ENCODE results near the gene HCFC1R1. TPM values are rescaled to one million over a fixed set of nuclear protein-coding genes. Genes with fewer than 3 reads are reported as not detected.

HCFC1R1 gene
- total RNA-seq, 3 donors from 2014 or later (not counting 1 experiment from before 2014, with no cell fraction given), result 15.4 to 21.8 (median 16.0) TPM

GRCh38 chr16:3014971-3015370 is 8.8 kb downstream of the HCFC1R1 start:
- H3K27me3 ChIP-seq (ENCODE audit: control insufficient read depth, insufficient read depth, low read length), result peaks cover 6% of the 10 kb centered on the region

GRCh38 chr16:3013998-3014690 is 9.6 kb downstream of the HCFC1R1 start:
- no peak overlapping the region for H3K4me3 Mint-ChIP-seq
- no peak for TF ChIP-seq CTCF (IDR thresholded peaks at IDR 0.05)
- no peak overlapping the region for H3K27ac ChIP-seq (ENCODE audit: low read length)
- no peaks in the 10 kb centered on the region for H3K36me3 Mint-ChIP-seq
- H3K27me3 ChIP-seq (ENCODE audit: control insufficient read depth, insufficient read depth, low read length), result peaks cover 6% of the 10 kb centered on the region
- ATAC-seq, result no peak
- H3K27me3 Mint-ChIP-seq (ENCODE audit: low read depth in 2 of 2), result peaks cover 0 to 5% of the 10 kb centered on the region in 2 donors
- intact Hi-C loops (cut with micrococcal nuclease), result no loop called here
- no peaks in the 10 kb centered on the region for H3K9me3 Mint-ChIP-seq
- no peak for DNase-seq
- H3K36me3 ChIP-seq (ENCODE audit: control insufficient read depth, insufficient read depth, low read length), result no peaks in the 10 kb centered on the region
- no peak overlapping the region for H3K27ac Mint-ChIP-seq
- peaks cover 11% of the 10 kb centered on the region for H3K4me1 ChIP-seq (ENCODE audit: control insufficient read depth, insufficient read depth, low read length)
- no peak overlapping the region for H3K4me3 ChIP-seq (ENCODE audit: low read length)
- H3K4me1 Mint-ChIP-seq, result peaks cover 0 to 5% of the 10 kb centered on the region in 2 donors
- 88% methylated on average over 12 of the region's 12 CpGs for WGBS (ENCODE audit: insufficient coverage)
- no peaks in the 10 kb centered on the region for H3K9me3 ChIP-seq (ENCODE audit: control insufficient read depth, insufficient read depth, low read length)

More at GRCh38 chr16:3014971-3015370, 8.8 kb downstream of the HCFC1R1 start:
- Histone ChIP-seq H3K27ac (ENCODE audit: low read length) (no peak overlapping the region), H3K4me1 (ENCODE audit: control insufficient read depth, insufficient read depth, low read length) (peaks cover 19% of the 10 kb centered on the region), H3K9me3 (ENCODE audit: control insufficient read depth, insufficient read depth, low read length) (no peaks in the 10 kb centered on the region), H3K36me3 (ENCODE audit: control insufficient read depth, insufficient read depth, low read length) (no peaks in the 10 kb centered on the region), H3K4me3 (ENCODE audit: low read length) (no peak overlapping the region)
- Mint-ChIP-seq H3K36me3 (no peaks in the 10 kb centered on the region), H3K27ac (no peak overlapping the region), H3K4me3 (no peak overlapping the region), H3K4me1 (peaks cover 3 to 8% of the 10 kb centered on the region in 2 donors), H3K9me3 (no peaks in the 10 kb centered on the region), H3K27me3 (ENCODE audit: low read depth in 2 of 2) (peaks cover 0 to 5% of the 10 kb centered on the region in 2 donors)
- TF ChIP-seq CTCF (IDR thresholded peaks at IDR 0.05), result no peak
- DNase-seq (no peak), ATAC-seq (no peak)
- intact Hi-C loops (cut with micrococcal nuclease), result no loop called here
- WGBS (ENCODE audit: insufficient coverage), result 96% methylated on average over 6 of the region's 6 CpGs

- peaks cover 0 to 8% of the 10 kb centered on the region in 2 donors for H3K4me1 Mint-ChIP-seq
- WGBS (ENCODE audit: insufficient coverage), result 91% methylated on average over 27 of the region's 27 CpGs
- no peak overlapping the region for H3K4me3 Mint-ChIP-seq
- H3K36me3 Mint-ChIP-seq, result no peaks in the 10 kb centered on the region
- no peak for TF ChIP-seq CTCF (IDR thresholded peaks at IDR 0.05)
- intact Hi-C loops (cut with micrococcal nuclease), result no loop called here
- H3K9me3 Mint-ChIP-seq, result no peaks in the 10 kb centered on the region
- H3K27me3 Mint-ChIP-seq (ENCODE audit: low read depth in 2 of 2), result peaks cover 0 to 5% of the 10 kb centered on the region in 2 donors
- Histone ChIP-seq H3K4me3 (ENCODE audit: low read length) (no peak overlapping the region), H3K36me3 (ENCODE audit: control insufficient read depth, insufficient read depth, low read length) (no peaks in the 10 kb centered on the region), H3K9me3 (ENCODE audit: control insufficient read depth, insufficient read depth, low read length) (no peaks in the 10 kb centered on the region), H3K27ac (ENCODE audit: low read length) (no peak overlapping the region), H3K4me1 (ENCODE audit: control insufficient read depth, insufficient read depth, low read length) (peaks cover 14% of the 10 kb centered on the region), H3K27me3 (ENCODE audit: control insufficient read depth, insufficient read depth, low read length) (peaks cover 6% of the 10 kb centered on the region)
- H3K27ac Mint-ChIP-seq, result no peak overlapping the region
- ATAC-seq (no peak), DNase-seq (no peak)
Measured at GRCh38 chr16:3013491-3013951, 10.2 kb downstream of the HCFC1R1 start.

Measured in natural killer cell (primary cell).